Activated naive CD4-positive, alpha-beta T cell treated with anti-CD3 and anti-CD28 coated beads for 36 hours (primary cell): Measurements from ENCODE around the gene VPS37B. TPM values are rescaled to one million over a fixed set of nuclear protein-coding genes. Genes with fewer than 3 reads are reported as not detected.
A peak's percentile ranks its signal among the peaks of the same experiment; 100 is the strongest.
"Not testable (repeated sequence)": the region's sequence is repeated elsewhere in the genome, so short reads cannot be mapped to it uniquely, and the experiment has no call there.

Source experiments
- CTCF ChIA-PET: fragments of 350-600 bp; sonication (Branson Sonifier 250); formaldehyde crosslinking; loops from one replicate; lab custom pipeline; 2021; ENCODE audit warnings: antibody characterized with exemption; lab: Charles Lee
- DNase-seq: peaks from one replicate; pipeline ENCODE4 v3.0.0-alpha.2; 2020
- H3K27ac Mint-ChIP-seq: one replicate; pipeline ENCODE4 v1.8.0; 2021; ENCODE audit warnings: mild to moderate bottlenecking, mixed read lengths
- H3K27me3 Mint-ChIP-seq: one replicate; pipeline ENCODE4 v1.8.0; 2021; ENCODE audit warnings: low read depth, mixed read lengths
- H3K36me3 Mint-ChIP-seq: one replicate; pipeline ENCODE4 v1.8.0; 2021; ENCODE audit warnings: low read depth, mixed read lengths
- H3K4me1 Mint-ChIP-seq: one replicate; pipeline ENCODE4 v1.8.0; 2021; ENCODE audit warnings: low read depth, mixed read lengths
- H3K4me3 Mint-ChIP-seq: one replicate; pipeline ENCODE4 v1.8.0; 2021; ENCODE audit warnings: mild to moderate bottlenecking, moderate library complexity, mixed read lengths
- H3K9me3 Mint-ChIP-seq: one replicate; pipeline ENCODE4 v1.8.0; 2021; ENCODE audit warnings: mixed read lengths
- intact Hi-C: fragments of 100-400 bp; cut with micrococcal nuclease; formaldehyde crosslinking; loops from one replicate; pipeline ENCODE4 v1.15.1; 2023
- total RNA-seq, 2 experiments: library from RNA; stranded (reverse); gene quantifications; one replicate each; pipeline ENCODE4 v1.2.3, GENCODE V29; 2021

VPS37B gene
- 10 to 100 TPM; 15.6 TPM for total RNA-seq

GRCh38 chr12:122895704-122896636 lies at the start of gene VPS37B:
TSS of gene VPS37B (minus strand) at chr12:122896124. CDS start at chr12:122896062, 62 bp downstream.
- intact Hi-C loops = loop anchor here (5.0 kb wide), 3 partner anchors 249 to 484 kb away; partner anchors contain the start of genes MPHOSPH9 and MTRFR
- H3K36me3 Mint-ChIP-seq = peaks cover 13% of the 10 kb centered on the region
- H3K27me3 Mint-ChIP-seq = peaks cover 7% of the 10 kb centered on the region
- CTCF ChIA-PET = interaction anchor here (0.5 kb wide), 1 partner anchor 15 kb away, joined by 3 read pairs; no protein-coding TSS in a partner anchor
- peak; percentile 92 for DNase-seq
- H3K27ac Mint-ChIP-seq = peak within 1 kb of the TSS; percentile 83
- H3K9me3 Mint-ChIP-seq = no peaks in the 10 kb centered on the region
- peak within 1 kb of the TSS; percentile 83 for H3K4me3 Mint-ChIP-seq
- H3K4me1 Mint-ChIP-seq = peaks cover 86% of the 10 kb centered on the region

GRCh38 chr12:122944605-122945592 lies 49.0 kb upstream of the VPS37B start:
- CTCF ChIA-PET = interaction anchor here (0.5 to 15.0 kb wide), 6 partner anchors 10 to 241 kb away, joined by 3 to 185 read pairs (median 5); no protein-coding TSS in a partner anchor
- Mint-ChIP-seq H3K36me3 (no peaks in the 10 kb centered on the region), H3K27me3 (no peaks in the 10 kb centered on the region), H3K27ac (no peak overlapping the region), H3K4me3 (no peak overlapping the region), H3K9me3 (no peaks in the 10 kb centered on the region), H3K4me1 (peaks cover 17% of the 10 kb centered on the region)
- DNase-seq = no peak
- intact Hi-C loops = no loop called here

- CTCF ChIA-PET = interaction anchor here (15.0 kb wide), 1 partner anchor 83 kb away, joined by 185 read pairs; no protein-coding TSS in a partner anchor
- Mint-ChIP-seq H3K4me3 (no peak overlapping the region), H3K27ac (no peak overlapping the region)
Observed at GRCh38 chr12:122943196-122943595, 47.3 kb upstream of the VPS37B start.

GRCh38 chr12:122942637-122943036 lies 46.7 kb upstream of the VPS37B start:
- no peak overlapping the region for H3K27ac Mint-ChIP-seq
- H3K27me3 Mint-ChIP-seq = no peaks in the 10 kb centered on the region
- H3K4me1 Mint-ChIP-seq = peaks cover 14% of the 10 kb centered on the region
- CTCF ChIA-PET = no interaction called here
- no peak for DNase-seq
- intact Hi-C loops = no loop called here
- no peaks in the 10 kb centered on the region for H3K36me3 Mint-ChIP-seq
- no peak overlapping the region for H3K4me3 Mint-ChIP-seq
- H3K9me3 Mint-ChIP-seq = no peaks in the 10 kb centered on the region

More at GRCh38 chr12:122943196-122943595, 47.3 kb upstream of the VPS37B start:
- DNase-seq = no peak
- H3K4me1 Mint-ChIP-seq = peaks cover 17% of the 10 kb centered on the region
- H3K27me3 Mint-ChIP-seq = no peaks in the 10 kb centered on the region
- no peaks in the 10 kb centered on the region for H3K9me3 Mint-ChIP-seq
- intact Hi-C loops = no loop called here
- no peaks in the 10 kb centered on the region for H3K36me3 Mint-ChIP-seq

- H3K4me3 Mint-ChIP-seq, intact Hi-C loops, H3K4me1 Mint-ChIP-seq, H3K9me3 Mint-ChIP-seq, H3K27ac Mint-ChIP-seq, H3K27me3 Mint-ChIP-seq, H3K36me3 Mint-ChIP-seq, DNase-seq, CTCF ChIA-PET: not testable (repeated sequence)
Observed at GRCh38 chr12:122941351-122941750, 45.4 kb upstream of the VPS37B start.

GRCh38 chr12:122939125-122939524 lies 43.2 kb upstream of the VPS37B start:
- intact Hi-C loops = no loop called here
- H3K9me3 Mint-ChIP-seq = no peaks in the 10 kb centered on the region
- no peaks in the 10 kb centered on the region for H3K4me1 Mint-ChIP-seq
- H3K27me3 Mint-ChIP-seq = no peaks in the 10 kb centered on the region
- CTCF ChIA-PET = interaction anchor here (0.6 kb wide), 1 partner anchor 787 kb away, joined by 3 read pairs; no protein-coding TSS in a partner anchor
- H3K4me3 Mint-ChIP-seq = no peak overlapping the region
- no peak for DNase-seq
- no peaks in the 10 kb centered on the region for H3K36me3 Mint-ChIP-seq
- no peak overlapping the region for H3K27ac Mint-ChIP-seq

- CTCF ChIA-PET = interaction anchor here (0.6 kb wide), 1 partner anchor 78 kb away, joined by 3 read pairs; no protein-coding TSS in a partner anchor
- Mint-ChIP-seq H3K27ac (no peak overlapping the region), H3K4me1 (no peaks in the 10 kb centered on the region), H3K27me3 (no peaks in the 10 kb centered on the region), H3K9me3 (no peaks in the 10 kb centered on the region), H3K36me3 (no peaks in the 10 kb centered on the region), H3K4me3 (no peak overlapping the region)
- intact Hi-C loops = no loop called here
- DNase-seq = no peak
Observed at GRCh38 chr12:122937622-122938091, 41.7 kb upstream of the VPS37B start.

- Mint-ChIP-seq H3K27ac (no peak overlapping the region), H3K27me3 (no peaks in the 10 kb centered on the region), H3K9me3 (no peaks in the 10 kb centered on the region), H3K36me3 (no peaks in the 10 kb centered on the region), H3K4me3 (no peak overlapping the region), H3K4me1 (no peaks in the 10 kb centered on the region)
- DNase-seq = no peak
- CTCF ChIA-PET = interaction anchor here (0.7 kb wide), 2 partner anchors 10 to 154 kb away, joined by 4 to 5 read pairs; no protein-coding TSS in a partner anchor
- intact Hi-C loops = no loop called here
Observed at GRCh38 chr12:122935318-122935717, 39.4 kb upstream of the VPS37B start.

GRCh38 chr12:122934722-122935121 lies 38.8 kb upstream of the VPS37B start:
- no peak overlapping the region for H3K4me3 Mint-ChIP-seq
- intact Hi-C loops = no loop called here
- H3K27me3 Mint-ChIP-seq = no peaks in the 10 kb centered on the region
- no peaks in the 10 kb centered on the region for H3K9me3 Mint-ChIP-seq
- no peaks in the 10 kb centered on the region for H3K36me3 Mint-ChIP-seq
- H3K4me1 Mint-ChIP-seq = no peaks in the 10 kb centered on the region
- DNase-seq = no peak
- CTCF ChIA-PET = interaction anchor here (0.7 kb wide), 2 partner anchors 10 to 154 kb away, joined by 4 to 5 read pairs; no protein-coding TSS in a partner anchor
- H3K27ac Mint-ChIP-seq = no peak overlapping the region

GRCh38 chr12:122932207-122932606 lies 36.3 kb upstream of the VPS37B start:
- CTCF ChIA-PET = no interaction called here
- H3K36me3 Mint-ChIP-seq = no peaks in the 10 kb centered on the region
- no peaks in the 10 kb centered on the region for H3K27me3 Mint-ChIP-seq
- H3K4me3 Mint-ChIP-seq = no peak overlapping the region
- no peaks in the 10 kb centered on the region for H3K4me1 Mint-ChIP-seq
- H3K9me3 Mint-ChIP-seq = no peaks in the 10 kb centered on the region
- DNase-seq = no peak
- intact Hi-C loops = no loop called here
- no peak overlapping the region for H3K27ac Mint-ChIP-seq

- Mint-ChIP-seq H3K27me3 (no peaks in the 10 kb centered on the region), H3K27ac (no peak overlapping the region), H3K4me3 (no peak overlapping the region), H3K36me3 (no peaks in the 10 kb centered on the region), H3K4me1 (peaks cover 2% of the 10 kb centered on the region), H3K9me3 (no peaks in the 10 kb centered on the region)
- CTCF ChIA-PET = interaction anchor here (0.6 kb wide), 1 partner anchor 181 kb away, joined by 3 read pairs; no protein-coding TSS in a partner anchor
- DNase-seq = no peak
- intact Hi-C loops = no loop called here
Observed at GRCh38 chr12:122929812-122930211, 33.9 kb upstream of the VPS37B start.
